Suprapubic skin (tissue), 4 donors: Measurements from ENCODE around the gene SSX2IP.

Experiments used
- POLR2A ChIP-seq, 2 donors: fragments of 450-650 bp; IDR thresholded peaks; one replicate each; pipeline ENCODE4 v1.6.1; 2017; ENCODE audit warnings: antibody characterized with exemption in 2 of 2, mild to moderate bottlenecking in 2 of 2, moderate library complexity in 2 of 2
- POLR2AphosphoS5 ChIP-seq, 3 donors: sonication (generic); formaldehyde crosslinking; IDR thresholded peaks; one replicate each; pipeline ENCODE4 v1.6.1; 2017; ENCODE audit warnings: antibody characterized with exemption in 3 of 3

GRCh38 chr1:84726593-84727499 lies 36.6 kb upstream of the SSX2IP start:
- no peak for TF ChIP-seq POLR2AphosphoS5 (IDR thresholded peaks at IDR 0.05)
- TF ChIP-seq POLR2A (IDR thresholded peaks at IDR 0.05), result no peak
